Skeletal muscle cell (primary cell): ENCODE results near the gene RTF2.

Experiments used
- DNase-seq: peaks from one replicate; pipeline ENCODE4 v3.0.0-alpha.2; 2010; ENCODE audit warnings: low read depth
- H3K4me3 ChIP-seq: 2 replicates; pipeline ENCODE4 v1.5.1; 2011; ENCODE audit warnings: low read depth, mild to moderate bottlenecking, control low read depth, low read length, moderate library complexity

The RTF2 gene

GRCh38 chr20:56433880-56434255, 34.6 kb upstream of the RTF2 start:
- no peak overlapping the region for H3K4me3 ChIP-seq
- peak; percentile 73 for DNase-seq

DNA sequence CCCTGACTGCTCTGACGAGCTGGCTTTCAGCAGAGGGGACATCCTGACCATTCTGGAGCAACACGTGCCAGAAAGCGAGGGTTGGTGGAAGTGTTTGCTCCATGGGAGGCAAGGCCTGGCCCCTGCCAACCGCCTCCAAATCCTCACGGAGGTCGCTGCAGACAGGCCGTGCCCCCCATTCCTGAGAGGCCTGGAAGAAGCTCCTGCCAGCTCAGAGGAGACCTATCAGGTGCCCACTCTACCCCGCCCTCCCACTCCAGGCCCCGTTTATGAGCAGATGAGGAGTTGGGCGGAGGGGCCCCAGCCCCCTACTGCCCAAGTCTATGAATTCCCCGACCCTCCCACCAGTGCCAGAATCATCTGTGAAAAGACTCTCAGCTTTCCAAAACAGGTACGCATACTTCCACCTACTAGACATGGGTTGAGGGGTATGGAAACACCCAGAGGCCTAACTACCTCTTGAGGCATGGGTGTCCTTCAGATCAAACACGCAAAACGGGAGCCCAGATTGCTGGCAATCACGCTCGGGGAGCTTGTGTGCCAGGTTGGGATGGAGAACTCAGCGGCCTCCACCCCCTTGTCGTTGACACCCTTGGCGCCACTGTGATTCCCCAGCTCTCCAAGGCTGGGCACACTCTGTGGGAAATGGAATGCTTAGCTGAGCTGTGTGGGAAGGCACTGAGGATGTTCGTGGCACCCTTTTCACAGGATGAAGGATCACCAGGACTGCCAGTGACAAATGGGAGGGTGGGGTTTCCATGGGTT, 31.0 kb upstream of the RTF2 start:
- DNase-seq = no peak

GRCh38 chr20:56438284-56438683, 30.1 kb upstream of the RTF2 start:
- no peak for DNase-seq
- H3K4me3 ChIP-seq = no peak overlapping the region

More for the DNA sequence above, 31.0 kb upstream of the RTF2 start:
- H3K4me3 ChIP-seq = no peak overlapping the region

DNA sequence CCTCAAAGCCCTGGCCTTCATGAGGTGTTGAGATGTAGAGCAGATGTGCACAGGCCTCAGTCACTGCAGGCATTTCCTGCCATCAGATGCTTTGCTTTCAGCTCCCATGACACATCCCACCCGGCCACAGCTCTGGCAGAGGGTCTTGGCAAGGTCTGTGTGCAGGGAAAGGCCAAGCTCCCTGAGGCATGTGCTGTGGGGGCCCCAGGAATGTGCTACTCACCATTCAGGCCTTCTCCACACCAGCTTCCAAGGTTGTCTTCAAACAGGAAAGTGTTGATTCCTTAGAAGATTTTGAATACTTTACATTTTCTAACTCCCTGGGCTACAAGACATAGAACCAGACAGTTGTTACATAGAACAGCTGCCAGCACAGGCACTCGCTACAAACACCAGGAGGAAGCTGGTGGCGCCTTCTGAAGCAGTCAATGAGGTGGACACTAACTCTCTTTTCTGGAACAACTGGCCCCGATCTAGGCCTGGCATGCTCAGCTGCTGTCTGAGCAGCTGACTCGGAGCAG, 28.6 kb upstream of the RTF2 start:
- peak; percentile 97 for DNase-seq
- H3K4me3 ChIP-seq = no peak overlapping the region

GRCh38 chr20:56440346-56441007, 27.9 kb upstream of the RTF2 start:
- DNase-seq = no peak

GRCh38 chr20:56442389-56443365, 25.8 kb upstream of the RTF2 start:
- DNase-seq = no peak

More at GRCh38 chr20:56440346-56441007, 27.9 kb upstream of the RTF2 start:
- no peak overlapping the region for H3K4me3 ChIP-seq

DNA sequence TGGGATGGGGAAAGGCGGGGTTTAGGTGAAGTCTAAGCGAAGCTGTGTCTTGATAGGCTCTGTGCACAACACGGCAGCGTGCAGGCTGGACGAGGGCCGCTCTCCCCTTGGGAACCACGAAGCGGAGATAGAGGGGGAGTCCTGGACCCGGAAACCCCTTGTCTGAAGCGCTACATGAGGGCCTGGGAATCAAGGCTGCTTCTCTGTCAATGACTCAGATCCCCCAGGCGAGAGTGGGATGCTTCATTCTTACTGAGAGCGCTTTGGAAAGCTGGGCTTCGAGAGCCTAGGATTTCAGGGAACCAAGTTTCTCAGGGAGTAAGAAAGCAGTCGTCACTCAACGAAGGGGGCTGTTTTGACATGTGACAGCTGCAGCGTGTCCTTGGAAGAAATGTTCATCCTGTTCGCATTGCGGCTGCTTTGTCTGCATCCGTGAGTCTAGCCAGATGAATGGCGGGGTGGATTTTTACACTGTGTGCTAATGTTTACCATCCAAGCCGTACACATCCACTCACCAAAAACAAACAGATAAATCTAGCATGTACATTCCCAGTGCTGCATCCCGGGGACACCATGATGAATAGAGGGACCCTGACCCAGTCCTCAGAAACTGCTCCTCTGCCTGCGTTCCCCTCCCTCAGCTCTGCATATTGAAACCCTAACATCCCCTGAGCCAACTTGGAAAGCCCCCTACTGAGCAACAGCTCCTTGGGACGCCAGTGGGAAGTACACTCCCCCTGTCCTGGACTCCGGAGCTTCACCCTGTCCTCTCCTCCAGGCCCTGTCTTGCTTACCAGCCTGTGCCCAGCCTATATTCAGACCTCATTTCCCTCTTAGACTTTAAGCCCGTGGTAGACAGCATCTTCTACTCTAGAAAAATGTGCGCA, 24.5 kb upstream of the RTF2 start:
- peak; percentile 22 for DNase-seq
- H3K4me3 ChIP-seq = no peak overlapping the region

More at GRCh38 chr20:56442389-56443365, 25.8 kb upstream of the RTF2 start:
- no peak overlapping the region for H3K4me3 ChIP-seq

DNA sequence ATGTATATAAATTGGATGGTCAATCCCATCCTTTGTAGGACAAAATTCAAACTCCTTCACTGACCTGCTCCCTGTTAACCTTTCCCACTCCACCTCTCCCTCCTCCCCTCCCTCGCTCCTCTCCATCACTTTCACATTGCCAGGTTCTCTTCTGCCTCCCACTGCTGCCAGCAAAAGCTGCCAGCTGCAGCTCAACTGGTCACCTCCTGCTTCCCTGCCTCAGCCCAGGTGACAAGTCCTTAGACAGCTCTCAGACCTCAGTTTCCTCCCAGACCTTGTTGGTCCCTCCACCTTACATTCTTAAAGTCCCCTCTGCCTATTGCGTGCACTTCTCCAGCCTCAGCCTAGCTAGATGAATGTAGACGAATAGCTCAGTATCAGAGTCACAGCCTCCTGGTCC, 23.3 kb upstream of the RTF2 start:
- H3K4me3 ChIP-seq = no peak overlapping the region
- no peak for DNase-seq

DNA sequence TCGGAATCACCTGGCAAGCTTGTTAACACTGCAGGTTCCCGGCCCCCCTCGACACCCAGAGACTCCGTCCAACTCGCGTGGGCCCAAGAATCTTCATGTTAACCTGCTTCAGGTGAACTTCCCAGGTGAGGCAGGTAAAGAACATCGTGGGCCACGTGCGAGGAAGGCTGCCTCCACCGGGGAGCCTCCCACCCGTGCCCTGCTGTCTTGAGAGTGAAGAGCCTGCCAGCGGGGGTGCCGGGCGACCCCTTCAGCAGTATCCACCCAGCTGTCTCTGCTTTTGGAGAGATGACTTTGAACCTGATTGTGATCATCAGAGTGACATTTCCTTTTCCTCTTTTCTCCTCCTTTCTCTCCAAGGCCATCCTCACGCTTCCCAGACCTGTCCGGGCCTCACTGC, 22.9 kb upstream of the RTF2 start:
- DNase-seq = no peak
- no peak overlapping the region for H3K4me3 ChIP-seq

GRCh38 chr20:56447227-56447626, 21.2 kb upstream of the RTF2 start:
- DNase-seq = no peak
- no peak overlapping the region for H3K4me3 ChIP-seq

GRCh38 chr20:56449459-56449858, 19.0 kb upstream of the RTF2 start:
- no peak overlapping the region for H3K4me3 ChIP-seq
- DNase-seq = no peak

GRCh38 chr20:56451056-56451765, 17.2 kb upstream of the RTF2 start:
- DNase-seq = no peak
- H3K4me3 ChIP-seq = no peak overlapping the region

GRCh38 chr20:56453352-56453751, 15.1 kb upstream of the RTF2 start:
- DNase-seq = no peak
- no peak overlapping the region for H3K4me3 ChIP-seq

- no peak for DNase-seq
Observed at GRCh38 chr20:56454754-56455153, 13.7 kb upstream of the RTF2 start.

DNA sequence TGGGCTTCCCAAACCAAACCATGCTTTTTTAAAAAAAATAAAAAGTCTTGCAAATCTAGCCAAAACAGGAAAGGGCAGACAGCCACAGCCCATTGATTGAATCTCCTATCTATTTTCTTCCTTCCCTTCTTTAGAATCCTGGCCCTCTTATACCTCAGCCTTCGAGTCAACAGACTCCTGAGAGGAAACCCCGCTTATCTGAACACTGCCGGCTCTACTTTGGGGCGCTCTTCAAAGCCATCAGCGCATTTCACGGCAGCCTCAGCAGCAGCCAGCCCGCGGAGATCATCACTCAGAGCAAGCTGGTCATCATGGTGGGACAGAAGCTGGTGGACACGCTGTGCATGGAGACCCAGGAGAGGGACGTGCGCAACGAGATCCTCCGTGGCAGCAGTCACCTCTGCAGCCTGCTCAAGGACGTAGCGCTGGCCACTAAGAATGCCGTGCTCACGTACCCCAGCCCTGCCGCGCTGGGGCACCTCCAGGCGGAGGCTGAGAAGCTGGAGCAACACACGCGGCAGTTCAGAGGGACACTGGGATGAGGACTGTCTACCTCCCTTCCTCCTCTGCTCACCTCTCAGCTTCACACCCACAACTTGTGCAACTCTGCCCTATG, 10.1 kb upstream of the RTF2 start:
- no peak overlapping the region for H3K4me3 ChIP-seq
- DNase-seq = no peak

More at GRCh38 chr20:56454754-56455153, 13.7 kb upstream of the RTF2 start:
- no peak overlapping the region for H3K4me3 ChIP-seq

DNA sequence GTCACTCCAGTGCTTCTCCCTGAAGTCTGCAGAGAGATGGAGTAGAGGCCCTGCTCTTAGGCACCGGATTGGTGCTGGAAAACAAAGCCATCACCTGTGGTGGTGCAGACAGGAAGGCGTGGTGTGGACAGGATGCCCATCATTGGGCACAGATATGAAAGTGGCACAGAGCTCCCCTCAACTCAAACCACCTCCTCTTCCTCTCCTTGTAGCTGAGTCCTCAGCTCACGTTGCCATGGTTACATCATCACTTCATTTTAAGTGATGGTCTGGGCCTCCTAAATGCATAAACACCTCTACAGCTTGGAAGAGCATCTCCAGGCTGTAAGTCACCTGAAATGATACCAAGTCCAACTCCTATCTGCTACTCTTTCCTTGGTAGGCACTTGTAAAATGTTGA, 8.0 kb upstream of the RTF2 start:
- H3K4me3 ChIP-seq = no peak overlapping the region
- DNase-seq = no peak

DNA sequence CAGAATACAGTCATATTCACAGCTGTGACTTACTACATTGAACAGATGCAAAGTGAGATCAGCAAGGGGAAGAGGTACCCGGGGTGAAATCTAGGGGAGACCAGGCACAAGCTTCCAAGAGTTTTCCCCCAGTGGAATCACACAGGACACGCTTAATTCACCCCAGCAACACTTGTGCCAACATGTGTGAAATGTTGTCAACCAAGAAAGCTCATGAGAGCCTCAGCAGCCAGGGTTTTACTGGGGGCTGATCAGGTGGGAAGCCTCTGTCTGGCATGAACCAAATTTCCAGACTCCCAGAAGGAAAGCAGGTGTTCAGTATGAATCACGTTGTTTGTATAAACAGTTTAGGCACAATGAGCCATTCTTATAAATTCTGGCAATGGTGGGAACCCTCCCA, 6.9 kb upstream of the RTF2 start:
- no peak for DNase-seq
- H3K4me3 ChIP-seq = no peak overlapping the region

DNA sequence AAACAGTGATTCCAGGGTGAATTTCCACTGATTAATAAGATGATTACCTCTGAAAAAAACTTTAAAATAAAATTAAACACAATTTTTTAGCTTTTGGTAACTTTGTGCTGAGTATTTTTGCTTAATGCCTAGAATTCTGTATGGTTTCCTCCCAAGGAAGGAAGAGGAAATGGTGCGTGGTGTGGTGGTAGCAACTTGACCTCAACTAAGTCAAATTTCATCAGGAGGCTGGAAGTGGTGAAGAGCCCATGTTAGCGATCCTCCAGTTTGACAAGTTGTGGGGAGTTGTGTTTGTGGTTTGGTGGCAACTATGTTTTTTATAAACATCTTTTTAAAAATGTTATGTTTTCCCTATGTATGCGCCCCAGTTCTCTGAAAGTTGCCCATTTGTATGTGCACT, 5.0 kb upstream of the RTF2 start:
- H3K4me3 ChIP-seq = no peak overlapping the region
- no peak for DNase-seq
